DOHH2 (cell line): Measurements from ENCODE around the gene UBE2E1.

Source experiments
- CTCF ChIP-seq: fragments of 200-600 bp; sonication (generic); IDR thresholded peaks from one replicate; pipeline ENCODE4 v1.5.1; 2014; ENCODE audit warnings: antibody characterized with exemption, mild to moderate bottlenecking, low read depth, low read length; ENCODE audit not compliant: poor library complexity, severe bottlenecking
- EZH2phosphoT487 ChIP-seq: fragments of 200-600 bp; sonication (generic); IDR thresholded peaks from 2 replicates; pipeline ENCODE4 v1.6.1; 2017; ENCODE audit warnings: borderline replicate concordance, mild to moderate bottlenecking, antibody characterized with exemption, low read length, moderate library complexity, mixed read lengths

- no peak for TF ChIP-seq CTCF
- no peak for TF ChIP-seq EZH2phosphoT487
Observed at GRCh38 chr3:23798456-23798855, 7.3 kb upstream of the UBE2E1 start.
